GM20431 (cell line): Measurements from ENCODE around the gene ACE2.

ENCODE experiments used
- in situ Hi-C: fragments of 300-500 bp; cut with MseI, MboI; formaldehyde crosslinking; loops from one replicate; pipeline ENCODE4 v1.15.0; 2020; ENCODE audit warnings: low sequenced_read_pairs; ENCODE audit not compliant: unreplicated experiment

The ACE2 gene

DNA sequence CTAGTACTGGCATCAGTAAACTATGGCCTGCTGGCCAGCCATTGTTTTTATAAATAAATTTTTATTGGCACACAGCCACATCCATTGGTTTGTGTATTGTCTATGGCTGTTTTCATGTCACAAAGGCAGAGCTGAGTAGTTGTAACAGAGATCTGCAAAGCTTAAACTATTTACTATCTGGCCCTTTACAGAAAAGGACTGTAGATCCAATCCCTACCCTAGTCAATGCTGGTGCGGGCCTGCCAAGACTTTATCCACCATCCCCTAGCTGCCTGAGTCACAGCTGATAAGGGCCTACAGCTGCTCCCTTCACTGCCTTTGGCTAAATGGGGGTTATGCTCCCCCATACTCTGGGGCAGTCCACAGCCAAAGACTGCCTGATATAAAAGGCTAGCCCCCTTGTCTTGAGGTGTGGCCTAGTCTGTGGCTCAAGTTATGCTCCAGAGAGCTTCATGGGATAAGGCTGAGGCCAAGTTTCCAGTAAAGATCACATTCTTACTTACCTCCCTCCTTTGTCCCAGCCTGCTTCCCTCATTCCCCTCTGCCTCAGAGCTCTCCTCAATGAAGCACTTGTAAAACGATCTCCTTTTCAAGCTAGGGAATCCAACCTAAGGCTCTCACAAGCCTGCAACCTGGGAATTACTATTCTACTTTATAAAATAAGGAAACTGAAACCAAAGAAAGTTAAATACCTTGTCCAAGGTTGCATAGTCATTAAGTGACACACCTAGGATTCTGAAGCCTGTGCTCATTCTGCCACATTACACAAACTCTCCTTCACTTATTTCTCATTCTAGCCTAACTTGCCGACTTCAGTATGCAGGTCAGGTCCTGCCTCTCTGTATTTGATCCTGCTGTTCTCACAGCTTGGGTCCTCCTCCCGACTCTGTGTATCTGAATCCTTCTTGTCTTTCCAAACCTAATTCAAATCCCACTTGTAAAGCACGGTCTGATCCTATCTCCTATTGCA lies 20.7 kb downstream of the ACE2 start:
- in situ Hi-C loops: no loop called here

DNA sequence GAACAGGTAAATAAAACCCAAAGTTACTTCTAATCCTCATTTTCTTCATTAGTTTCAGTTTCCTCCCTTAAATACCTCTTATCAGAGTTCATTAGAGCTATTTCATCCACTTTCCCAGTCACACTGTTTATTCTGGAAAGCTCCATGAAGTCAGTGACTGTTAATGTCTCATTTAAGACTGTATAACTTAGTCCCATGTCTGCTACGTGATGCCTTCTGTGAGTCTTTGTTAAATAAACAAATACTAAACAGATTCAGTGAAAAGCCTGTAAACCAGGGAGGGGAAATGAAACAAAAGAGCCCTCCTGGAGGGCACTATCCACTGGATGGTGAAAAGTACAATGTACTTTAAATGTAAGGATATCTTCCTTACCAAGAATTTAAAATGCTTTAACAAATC lies 24.7 kb downstream of the ACE2 start:
- in situ Hi-C loops: no loop called here

DNA sequence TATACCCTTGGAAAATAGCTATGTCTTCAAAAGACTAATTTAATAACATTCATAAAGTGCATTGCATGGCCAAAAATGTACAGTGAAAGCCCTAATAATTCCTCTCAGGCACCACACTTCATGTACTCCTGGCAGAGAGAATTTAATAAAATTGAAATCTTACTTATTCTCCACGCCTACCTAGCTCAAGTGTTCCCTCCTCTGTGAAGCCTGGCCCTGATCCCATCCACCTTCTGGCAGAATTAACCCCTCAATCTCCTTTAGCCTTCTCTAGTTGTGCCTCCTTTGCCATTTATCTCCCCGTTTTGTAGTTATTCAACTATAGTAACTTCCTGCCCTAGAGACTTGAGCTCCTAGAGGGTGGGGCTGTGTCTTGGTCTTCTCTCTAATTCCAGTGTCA lies 26.7 kb downstream of the ACE2 start:
- in situ Hi-C loops: no loop called here

DNA sequence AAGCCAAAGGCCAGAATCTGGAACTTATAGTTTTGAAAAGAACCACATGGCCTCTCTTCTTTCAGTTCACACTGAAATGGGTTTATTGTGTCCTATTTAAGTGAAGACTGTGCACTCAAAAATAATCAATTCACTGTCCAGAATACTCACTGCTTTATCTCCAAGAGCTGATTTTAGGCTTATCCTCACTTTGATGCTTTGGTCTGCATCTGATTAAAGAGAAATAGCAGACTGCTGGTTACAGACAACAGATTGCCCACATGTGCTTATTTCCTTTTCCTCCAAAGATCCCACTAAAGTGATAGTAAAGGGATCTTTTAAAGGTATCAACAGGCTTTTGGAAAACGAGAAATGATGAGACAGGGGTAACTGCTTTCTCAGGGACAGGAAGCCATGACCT lies 30.6 kb downstream of the ACE2 start:
- in situ Hi-C loops: no loop called here

DNA sequence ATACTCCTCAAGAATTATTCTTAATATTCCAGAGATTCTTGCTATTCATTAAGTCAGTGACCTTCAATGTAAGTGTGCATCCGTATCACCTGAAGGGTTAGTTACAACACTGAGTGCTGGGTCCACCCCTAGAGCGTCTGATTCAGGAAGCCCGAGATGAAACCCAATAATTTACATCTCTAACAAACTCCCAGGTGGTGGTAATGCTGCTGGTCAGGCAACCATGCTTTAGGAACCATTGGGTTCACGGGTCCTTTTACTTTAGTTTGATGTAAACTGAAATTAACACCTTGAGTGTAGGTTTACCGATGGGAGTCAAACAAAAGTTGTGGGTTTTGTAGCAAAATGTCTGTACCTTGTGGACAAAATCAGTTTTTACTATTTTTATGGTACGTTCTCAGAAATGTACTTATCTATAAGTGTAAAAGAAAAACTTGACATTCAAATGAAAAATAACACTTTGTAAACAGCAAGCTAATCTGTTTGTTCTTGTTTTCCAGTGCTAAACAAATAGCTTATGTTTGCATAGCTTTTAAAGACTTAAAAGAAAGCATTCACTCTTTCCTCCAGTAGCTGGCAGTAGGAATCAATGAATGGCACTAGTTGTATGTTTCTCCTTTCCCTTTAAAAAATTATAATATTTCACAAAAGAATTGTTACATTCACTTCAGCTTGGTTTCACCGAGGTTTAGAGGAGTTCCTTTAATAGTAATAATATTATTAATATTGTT lies 32.7 kb downstream of the ACE2 start:
- in situ Hi-C loops: no loop called here

DNA sequence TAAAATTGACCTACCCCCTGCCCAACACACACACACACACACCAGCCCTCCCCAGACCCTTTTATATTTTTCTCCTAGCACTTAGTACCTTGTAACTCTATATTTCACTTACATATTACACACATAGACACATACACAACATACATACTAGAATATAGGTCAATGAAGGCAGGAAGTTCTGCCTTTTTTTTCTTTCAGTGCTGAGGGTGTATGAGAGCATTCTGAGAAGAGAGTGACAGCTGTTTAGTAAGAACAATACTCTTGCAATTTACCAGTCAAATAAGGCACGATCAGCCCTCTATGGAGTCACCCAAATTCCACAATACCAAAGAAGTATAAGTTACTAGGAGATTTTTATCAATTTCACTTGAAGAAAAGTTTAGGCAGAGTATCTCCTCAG lies 33.5 kb downstream of the ACE2 start:
- in situ Hi-C loops: no loop called here

DNA sequence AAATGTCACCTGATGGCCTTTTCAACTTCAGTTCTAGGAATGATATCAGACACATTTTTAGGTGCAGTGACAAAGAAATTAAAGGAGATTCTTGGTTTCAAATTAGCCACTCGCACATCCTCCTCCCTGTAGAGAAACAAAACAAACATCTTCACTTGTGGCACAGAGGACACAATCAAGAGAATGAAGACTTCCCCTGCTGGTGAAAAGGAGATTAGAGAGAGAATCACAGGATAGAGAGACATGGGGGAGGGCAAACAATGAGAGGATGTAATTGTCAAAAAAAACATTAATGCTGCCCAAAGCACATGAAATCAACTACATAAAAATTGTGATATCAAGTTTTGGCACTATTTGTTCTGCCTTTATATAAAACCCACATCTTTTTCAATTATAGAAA lies 34.5 kb downstream of the ACE2 start:
- in situ Hi-C loops: no loop called here

DNA sequence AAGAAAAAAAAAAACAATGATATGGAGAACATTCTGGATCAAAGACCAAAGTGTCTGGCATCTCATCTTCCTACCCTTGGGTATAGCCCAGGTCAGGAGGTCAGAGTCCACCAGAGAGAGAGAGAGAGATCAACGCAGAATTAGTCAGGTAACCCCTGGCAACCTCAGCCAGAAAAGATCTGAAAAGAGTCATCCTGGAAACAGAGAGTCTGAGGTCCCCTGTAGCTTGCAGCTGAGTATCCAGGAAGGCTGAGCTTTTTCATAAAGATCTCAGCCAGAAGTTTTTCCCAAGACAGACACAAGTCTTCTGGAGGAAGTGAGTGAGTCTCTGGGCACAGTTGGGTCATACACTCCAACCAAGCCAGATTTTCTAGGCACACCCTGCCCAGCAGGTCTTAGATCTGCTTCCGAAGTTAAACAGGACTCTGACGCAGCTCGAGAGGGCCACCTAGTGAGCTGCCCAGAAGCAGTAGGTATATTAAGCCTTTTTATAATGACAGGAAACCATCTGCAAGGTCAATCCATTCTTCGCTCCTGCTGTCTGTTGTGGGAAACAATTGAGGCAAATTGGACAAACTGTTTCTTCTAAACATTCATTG lies 35.7 kb downstream of the ACE2 start:
- in situ Hi-C loops: no loop called here

DNA sequence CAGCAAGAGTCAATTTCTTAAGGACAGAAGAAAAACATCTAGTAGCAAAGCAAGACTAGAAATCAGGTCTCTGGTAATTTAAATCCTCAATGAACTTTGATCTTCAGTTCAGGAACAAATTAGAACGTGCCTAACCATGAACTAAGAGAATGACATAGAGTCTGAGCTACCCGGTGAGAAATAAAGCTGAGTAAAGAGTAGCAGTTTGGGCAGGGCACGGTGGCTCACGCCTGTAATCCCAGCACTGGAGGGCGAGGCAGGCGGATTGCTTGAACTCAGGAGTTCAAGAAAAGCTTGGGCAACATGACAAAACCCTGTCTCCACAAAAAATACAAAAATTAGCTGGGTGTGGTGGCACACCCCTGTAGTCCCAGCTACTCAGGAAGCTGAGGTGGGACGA lies 37.7 kb downstream of the ACE2 start:
- in situ Hi-C loops: no loop called here

DNA sequence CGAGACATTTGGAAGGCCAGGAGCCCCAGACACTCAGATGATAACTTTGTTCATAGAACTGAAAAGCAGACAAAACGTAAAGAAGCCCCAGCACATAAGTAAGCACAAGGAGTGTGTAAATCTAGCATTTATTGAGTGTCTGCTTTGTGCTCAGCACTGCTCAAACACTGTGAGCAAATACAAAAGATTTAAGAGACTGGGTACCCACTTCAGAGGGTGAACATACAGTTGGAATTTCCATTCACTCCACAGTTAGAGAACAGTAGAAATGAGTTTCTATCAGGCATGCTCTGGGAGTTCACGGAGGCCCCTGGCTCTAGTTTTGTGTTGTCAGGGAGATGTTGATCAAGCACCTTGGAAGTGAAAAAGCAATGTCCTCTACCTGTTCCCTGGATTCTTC lies 39.8 kb downstream of the ACE2 start:
- in situ Hi-C loops: no loop called here

DNA sequence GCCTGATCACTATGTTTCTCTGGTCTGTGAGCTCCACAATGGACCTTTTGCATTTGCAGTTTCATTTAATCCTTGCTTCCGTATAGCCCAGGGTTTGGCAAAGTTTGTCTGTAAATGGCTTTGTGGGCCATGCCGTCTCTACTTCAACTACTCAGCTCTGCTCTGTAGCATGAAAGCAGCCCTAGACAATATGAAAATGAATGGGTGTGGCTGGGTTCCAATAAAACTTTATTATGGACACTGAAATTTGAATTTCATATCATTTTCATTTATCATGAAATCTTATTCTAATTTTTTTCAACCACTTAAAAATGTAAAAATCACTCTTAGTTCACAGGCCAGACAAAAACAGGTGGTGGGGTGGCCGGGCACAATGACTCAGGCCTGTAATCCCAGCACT lies 41.5 kb downstream of the ACE2 start:
- in situ Hi-C loops: no loop called here

DNA sequence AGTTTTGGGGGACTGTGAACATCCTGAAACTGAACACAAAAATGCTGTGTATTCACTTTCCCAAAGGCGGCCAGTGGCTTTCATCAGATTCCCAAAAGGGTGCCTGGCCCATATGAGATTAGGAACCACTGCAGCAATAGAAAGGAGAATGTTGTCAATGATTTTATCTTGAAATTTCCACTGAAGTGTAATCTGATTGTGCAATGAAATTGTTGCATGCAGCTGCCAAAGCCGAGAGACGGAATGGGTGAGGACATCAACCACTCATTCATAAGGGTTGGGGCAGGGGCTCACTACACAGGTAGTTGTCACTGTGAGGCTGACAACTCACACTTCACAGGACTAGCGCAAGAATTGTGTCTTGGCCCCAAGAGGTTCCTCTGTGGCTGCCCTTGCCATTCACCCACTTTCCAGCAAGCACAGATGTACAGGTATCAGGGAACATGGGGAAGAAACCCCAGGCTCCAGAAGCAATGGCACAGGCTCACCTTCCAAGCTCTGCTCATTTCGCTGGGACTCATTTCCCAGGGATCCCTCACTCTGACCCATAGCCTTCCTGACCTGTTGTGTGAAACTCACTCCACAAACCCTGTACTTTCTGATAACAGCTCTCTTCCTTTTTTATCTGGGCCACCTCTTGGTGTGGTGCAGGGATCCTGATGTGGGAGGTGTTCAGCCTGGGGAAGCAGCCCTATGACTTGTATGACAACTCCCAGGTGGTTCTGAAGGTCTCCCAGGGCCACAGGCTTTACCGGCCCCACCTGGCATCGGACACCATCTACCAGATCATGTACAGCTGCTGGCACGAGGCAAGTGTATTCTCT lies 51.4 kb downstream of the ACE2 start:
- in situ Hi-C loops: no loop called here

DNA sequence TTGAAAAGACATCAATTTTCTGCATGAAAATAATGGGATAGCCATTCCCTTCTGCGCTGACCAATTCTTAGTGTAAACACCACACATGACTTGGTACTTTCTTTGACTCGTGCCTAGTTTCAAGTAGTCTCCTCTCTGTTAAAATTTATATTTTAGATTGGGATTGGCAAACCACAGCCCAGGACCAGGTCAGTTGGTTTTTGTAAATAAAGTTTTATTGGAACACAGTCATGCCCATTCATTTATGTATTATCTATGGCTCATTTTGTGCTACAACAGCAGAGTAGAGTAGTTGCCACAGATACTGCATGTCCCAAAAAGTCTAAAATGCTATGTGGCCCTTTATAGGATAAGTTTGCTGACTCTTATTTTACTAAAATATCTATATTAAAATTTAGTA lies 53.4 kb downstream of the ACE2 start:
- in situ Hi-C loops: no loop called here

DNA sequence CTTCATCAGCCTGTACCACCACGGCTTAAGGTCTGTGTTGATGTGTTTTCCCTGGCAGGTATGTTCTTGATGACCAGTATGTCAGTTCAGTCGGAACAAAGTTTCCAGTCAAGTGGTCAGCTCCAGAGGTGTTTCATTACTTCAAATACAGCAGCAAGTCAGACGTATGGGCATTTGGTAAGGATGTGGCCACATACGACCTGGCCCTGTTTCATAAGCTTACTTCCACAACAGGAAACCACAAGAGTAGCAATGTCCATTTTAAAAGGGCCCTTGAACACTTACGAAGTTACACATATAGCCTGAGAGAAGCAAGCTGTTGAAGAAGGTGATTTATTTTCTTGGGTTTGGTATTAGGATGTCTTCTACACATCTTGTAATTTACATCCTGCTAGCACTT lies 54.0 kb downstream of the ACE2 start:
- in situ Hi-C loops: no loop called here

DNA sequence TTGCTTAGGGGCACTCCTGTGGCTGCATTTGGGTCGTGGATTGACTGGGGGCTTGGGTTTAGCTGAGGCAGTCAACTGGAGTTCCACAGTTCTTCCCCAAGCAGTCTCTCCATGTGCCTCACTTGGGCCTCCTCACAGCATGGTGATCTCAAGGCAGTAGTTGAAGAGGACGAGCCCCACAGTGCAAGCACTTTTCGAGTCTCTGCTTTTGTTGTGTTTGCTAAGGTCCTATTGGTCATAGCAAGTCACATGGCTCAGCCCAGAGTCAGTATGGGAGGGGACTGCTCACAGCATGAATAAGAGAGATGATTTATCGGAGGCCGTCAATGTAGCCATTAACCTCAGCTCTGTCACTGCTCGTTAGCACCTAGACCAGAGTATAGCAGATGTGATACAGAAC lies 70.4 kb downstream of the ACE2 start:
- in situ Hi-C loops: no loop called here

DNA sequence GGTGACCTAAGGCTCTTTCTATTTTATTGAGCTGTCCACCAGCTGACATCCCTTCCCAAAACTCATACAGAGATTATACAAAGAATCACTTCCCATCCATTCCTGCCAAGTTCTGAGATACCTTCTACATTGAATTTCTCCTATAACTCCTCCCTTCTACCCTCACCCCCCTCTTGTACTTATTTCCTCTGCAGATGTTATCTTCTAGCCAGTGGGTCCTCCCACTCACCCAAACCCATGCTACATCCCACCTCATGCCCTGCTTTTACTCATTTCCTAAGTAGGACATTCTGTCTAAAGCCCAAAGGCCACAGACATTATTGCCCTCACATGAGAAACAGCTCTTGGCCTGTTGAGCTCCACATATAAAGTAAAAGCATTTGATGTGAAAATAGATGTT lies 71.6 kb downstream of the ACE2 start:
- in situ Hi-C loops: no loop called here

DNA sequence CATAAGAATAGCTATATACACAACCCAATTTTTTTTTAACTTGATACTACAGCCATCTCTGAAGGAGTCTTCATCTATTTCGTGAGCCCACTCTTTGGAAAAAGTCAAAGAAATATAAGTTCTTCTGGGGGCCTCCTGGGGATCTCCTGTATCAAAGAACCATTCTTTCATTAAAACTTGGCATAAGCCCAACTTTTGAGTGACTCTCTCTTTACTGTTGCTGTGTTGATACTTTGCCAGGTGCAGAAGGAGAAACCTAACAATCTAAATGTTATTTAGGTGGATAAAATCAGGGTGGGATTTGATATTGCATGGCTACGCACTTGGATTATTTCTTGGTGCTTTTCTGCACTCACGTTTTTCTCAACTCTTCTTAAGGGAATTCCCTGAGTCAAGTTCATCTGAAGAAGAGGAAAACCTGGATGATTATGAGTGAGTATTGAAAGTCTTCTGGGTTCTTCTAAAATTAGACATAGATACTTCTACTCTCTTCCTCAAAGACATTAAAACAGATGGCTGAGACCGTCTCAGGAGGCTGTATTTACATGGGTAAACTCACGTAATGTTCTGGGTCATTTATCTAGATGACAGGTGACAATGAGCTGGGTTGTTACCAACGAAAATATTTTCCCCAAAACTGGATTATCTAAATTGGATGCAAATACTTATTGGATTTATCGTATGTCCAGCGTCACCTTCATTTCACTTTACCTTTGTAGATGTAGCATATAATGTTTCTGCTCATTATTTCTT lies 74.9 kb downstream of the ACE2 start:
- in situ Hi-C loops: no loop called here

DNA sequence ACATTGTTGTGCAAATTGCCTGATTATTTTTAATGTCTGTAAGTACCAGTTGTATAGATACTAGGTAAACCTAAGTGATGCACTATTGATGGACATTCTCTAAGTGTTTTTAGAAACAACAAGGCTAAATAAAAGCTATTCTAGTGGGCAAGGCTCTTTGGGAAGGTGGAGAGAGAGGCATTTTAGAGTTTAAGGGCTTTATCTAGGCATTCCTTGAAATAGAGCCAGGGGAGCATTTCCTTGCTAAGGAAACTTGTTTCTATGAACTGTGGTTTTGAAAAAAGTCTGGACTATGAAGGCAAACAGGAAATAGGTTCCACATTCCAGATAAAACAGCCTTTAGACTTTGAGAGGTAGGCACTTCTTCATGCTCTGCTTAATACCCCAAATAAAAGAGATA lies 76.3 kb downstream of the ACE2 start:
- in situ Hi-C loops: no loop called here

DNA sequence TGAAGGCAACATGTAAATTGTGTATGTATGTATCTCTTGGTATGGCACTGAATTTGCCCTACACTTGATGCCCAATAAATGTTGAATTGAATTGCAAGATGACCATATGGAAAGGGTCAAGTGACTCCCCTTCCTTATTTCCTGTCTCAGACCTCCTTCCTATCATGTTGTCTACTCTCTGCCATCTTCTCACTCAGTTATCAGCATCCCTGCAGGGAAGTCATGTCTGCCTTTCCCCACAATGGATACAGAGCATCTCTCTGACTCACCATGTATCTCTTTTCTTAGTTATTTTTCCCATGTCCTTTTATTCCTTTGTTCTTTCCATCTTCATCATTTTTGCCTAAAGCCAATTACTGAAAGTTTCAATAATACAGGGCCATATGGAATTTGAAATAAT lies 77.7 kb downstream of the ACE2 start:
- in situ Hi-C loops: no loop called here

DNA sequence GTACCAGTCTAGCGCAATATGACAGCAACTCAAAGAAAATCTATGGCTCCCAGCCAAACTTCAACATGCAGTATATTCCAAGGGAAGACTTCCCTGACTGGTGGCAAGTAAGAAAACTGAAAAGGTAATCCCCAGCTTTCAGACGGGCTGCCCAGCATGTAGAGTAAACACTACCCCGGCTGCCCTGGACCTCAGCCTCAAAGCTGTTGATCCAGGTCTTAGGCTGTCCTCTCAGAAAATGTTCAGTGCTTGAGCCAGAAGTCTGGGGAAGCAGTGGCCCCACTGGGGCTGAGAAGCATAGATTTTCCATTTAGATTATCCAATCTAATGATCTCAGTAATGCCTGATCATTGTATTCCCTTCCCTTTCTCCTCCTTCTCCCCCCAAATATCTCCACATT lies 78.3 kb downstream of the ACE2 start:
- in situ Hi-C loops: no loop called here
